GM18868 (cell line): ENCODE results near the gene LY6G6C.

Experiments
- ATAC-seq: cut with Tn5 transposase; IDR thresholded peaks from one replicate; pipeline ENCODE4 v1.9.1; 2021; ENCODE audit warnings: mild to moderate bottlenecking, moderate library complexity; ENCODE audit not compliant: unreplicated experiment

The LY6G6C gene, protein sequence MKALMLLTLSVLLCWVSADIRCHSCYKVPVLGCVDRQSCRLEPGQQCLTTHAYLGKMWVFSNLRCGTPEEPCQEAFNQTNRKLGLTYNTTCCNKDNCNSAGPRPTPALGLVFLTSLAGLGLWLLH

DNA sequence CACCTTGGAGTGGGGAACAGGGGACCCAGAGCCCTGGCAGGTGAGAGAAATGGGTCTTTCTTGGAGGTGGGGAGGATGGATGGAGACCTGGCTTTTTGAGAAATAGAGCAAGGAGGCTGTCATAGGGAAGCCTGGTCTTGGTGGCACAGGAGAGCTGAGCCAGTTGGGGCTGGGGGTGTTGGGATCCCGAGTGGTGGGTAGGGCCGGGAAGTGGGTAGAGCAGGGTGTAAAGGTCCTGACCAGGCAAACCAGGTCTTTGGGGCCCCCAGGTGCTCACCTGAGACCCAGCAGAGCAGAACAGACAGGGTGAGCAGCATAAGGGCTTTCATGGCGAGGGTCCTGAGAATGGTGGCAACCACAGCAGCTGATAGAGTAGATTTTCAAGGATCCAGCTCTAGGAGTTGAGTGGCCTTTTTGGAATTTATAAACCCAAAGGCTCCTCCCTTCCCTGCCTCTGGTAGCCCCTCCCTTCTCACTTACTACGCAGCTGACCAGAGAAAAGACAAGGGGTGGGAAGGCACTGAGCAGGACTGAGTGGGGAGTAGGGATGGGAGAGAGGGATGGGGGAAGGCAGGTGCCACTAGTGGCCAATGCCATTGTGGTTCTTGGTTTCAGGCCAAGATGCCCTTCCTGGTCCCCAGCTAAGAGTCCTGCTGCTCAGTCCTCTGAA lies at the start of gene LY6G6C:
Gene LY6G6C (minus strand): TSS at position 396 of the 670 bp plus-strand sequence. CDS start 67 bp downstream, at position 329.
- no peak for ATAC-seq

DNA sequence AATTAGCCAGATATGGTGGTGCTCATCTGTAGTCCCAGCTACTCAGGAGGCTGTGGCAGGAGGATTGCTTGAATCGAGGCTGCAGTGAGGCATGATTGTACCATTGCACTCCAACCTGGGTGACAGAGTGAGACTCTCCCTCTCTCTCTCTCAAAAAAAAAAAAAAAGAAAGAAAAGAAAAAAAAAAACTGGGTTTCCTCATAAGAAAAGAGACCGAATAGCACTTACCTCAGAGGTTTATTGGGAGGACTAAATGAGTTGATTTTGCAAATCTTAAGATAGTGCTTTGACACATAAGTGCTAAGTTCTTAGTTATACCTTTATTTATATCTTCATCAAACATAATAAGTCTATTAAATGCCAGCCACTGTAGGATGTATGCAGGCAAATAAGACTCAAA lies 49.3 kb upstream of the LY6G6C start:
- ATAC-seq: no peak

DNA sequence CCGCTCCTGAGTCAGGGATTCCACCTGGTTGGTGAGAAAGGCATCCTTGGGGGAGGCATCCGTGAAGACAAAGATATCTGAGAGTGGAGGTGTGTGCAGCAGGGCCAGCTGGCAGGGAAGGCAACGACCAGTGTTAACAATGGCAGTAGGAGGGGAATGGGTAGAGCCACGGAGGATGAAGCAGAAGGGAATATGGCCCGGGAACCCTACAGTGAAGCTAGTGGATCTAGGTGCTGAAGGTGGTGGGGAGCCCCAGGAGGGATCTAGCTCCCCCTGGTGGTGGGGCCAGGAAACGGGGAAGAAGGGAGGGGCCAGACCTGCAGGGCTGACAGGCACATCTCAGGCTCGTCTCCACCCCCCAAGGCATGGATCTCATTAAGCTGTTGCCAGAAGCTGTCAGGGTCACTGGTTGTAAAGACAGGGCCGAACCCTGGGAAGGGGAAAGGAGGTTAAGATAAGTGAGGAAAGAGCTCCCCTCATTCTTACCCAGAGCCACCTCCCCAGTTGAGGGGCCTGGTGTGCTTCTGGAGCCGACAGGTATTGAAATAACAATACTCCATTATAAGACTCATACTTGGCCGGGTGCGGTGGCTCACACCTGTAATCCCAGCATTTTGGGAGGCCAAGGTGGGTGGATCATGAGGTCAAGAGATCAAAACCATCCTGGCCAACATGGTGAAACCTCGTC lies 48.3 kb upstream of the LY6G6C start:
- no peak for ATAC-seq

DNA sequence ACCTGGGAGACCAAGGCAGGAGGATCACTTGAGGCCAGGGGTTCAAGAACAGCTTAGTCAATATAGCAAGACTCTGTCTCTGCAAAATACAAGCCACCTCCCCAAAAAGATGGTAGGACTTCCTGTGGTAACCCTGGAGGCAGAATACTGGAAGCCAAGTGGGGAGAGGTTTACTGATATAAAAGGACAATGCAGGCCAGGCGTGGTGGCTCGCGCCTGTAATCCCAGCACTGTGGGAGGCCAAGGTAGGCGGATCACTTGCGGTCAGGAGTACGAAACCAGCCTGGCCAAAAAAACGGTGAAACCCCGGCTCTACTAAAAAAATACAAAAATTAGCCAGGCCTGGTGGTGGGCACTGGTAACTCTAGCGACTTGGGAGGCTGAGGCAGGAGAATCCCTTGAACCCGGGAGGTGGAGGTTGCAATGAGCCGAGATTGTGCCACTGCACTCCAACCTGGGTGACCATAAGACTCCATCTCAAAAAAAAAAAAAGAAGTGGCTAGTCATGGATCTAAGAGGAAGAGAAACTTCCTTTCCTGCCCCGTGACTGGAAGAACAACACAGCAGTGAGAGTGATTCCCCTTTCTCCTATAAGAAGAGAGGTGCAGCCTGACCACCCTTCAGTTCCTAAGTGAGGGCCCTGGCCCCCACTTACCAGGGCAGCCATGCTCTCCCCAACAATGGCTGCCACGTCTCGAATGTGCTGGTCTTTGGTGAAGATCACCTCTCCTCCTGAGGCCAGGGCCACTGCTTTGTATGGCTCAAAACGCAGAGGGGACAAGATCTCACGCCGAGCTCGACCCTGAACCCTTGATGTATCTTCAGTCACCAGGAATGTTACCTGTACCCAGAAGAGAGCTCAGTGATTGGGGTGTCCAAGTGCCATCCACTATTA lies 47.1 kb upstream of the LY6G6C start:
- no peak for ATAC-seq

DNA sequence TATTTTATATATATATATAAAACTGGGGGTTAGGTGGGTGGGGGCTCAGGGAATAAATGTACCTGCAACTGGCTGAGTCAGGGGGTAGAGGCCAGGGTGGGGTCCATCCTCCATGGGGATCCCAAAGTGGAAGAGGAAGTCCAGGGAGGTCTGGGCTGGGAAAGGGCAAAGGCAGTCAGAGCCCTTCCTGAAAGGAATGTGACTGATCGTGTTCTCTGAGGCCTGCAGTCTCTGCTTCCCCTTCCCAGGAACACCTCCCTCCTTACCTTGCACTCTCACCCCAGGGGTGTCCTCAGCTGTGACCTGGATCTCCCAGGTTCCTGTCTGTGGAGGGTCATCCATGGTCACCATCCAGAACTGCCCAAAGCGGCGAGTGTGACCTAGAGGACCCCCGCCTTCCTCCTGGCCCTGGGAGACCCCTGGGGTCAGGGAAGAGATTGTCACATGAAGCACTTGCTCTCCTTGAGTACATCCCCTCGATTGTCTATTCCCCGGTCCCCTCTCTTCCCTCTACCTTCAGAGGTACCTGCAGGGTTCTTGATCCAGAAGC lies 45.6 kb upstream of the LY6G6C start:
- ATAC-seq: no peak

DNA sequence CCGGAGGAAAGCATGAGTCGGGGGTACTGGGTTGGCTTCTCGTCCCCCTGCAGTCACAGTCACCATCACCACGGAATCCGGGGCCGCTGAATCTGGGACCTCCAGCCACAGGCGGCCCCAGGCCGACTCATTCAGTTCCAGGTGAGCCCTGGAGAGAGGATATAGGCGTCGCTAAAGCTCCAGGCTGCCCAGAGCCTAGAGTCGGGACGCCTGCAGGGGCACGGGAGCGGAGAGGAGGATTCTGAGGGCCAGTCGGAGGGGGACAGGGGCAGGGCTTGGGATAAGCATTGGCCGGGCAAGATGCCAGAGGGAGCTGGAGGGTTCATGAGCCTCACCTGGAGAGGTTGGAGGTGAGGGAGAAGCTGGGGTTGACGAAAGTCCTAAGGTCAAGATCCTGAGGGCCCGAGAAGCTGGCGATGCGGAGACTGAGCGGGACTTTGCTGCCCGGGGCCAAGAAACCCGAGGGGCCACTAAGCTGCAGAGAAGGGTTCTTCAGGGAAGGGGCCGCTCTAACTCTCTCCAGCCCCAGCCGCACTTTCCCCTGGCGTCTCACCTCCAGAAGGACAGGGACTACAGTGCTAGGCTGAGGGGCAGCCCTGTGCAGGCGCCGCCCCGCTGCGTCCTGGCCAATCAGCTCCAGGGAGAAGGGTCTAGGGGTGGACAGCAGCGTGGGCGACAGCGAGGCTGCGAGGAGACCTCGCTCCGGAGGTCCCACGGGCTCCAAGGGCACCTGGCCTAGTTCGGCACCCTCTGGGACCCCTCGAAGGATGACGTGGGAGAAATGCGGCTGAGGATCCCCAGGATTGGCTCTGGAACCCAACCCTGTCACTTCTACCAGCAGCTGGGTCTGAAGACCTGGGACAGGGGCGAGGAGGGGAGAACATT lies 44.6 kb upstream of the LY6G6C start:
- no peak for ATAC-seq

DNA sequence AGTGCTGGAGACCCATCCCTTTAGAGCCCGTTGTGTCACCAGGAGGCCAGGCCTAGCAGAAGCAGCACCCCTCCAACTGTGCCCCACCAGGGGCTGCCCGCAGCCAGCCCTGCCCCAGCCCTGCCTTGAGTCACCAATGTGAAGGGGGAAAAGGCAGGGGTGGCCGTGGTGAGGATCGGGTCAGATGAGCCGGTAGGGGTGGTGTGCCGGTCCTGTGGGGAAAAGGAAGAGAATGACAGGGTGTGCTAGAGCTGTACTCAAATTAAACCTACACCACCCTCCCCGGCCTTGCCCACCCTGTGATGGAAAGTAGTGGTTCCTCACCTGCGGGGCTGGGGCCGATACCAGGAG lies 44.0 kb upstream of the LY6G6C start:
- no peak for ATAC-seq

DNA sequence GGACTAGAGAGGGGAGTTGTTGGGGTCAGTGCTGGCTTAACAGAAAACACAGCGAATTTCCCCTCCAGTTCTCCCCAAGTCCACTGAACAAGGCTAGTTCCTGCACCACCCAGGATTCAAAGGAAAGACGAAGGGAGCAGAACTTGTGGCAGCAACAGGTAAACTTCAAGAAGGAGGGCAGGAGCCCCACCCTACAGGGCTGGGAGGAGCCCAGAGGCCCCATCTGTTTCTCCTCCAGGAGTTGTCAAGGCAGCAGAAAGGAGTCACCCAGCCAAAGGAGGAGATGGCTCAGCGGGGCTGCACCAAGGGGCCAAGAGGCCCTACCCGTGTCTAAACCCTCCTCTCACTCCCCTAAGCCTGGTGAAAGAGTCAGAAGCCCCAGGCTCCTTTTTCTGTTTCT lies 42.7 kb upstream of the LY6G6C start:
- no peak for ATAC-seq

DNA sequence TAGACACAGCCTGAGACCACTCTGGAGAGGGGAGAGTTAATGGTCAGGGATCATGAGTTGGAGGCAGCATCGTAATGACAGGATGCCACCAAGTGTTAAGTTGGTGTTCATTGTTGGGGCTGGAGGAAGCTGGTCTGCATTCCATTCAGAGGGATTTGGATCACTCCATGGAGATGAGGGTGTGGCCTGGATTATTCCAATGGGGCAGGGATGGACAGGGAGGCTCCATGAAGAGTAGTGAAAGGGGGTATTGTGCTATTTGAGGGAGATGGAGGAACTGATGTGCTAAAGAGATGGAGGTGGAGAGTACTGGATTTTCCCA lies 42.0 kb upstream of the LY6G6C start:
- no peak for ATAC-seq

DNA sequence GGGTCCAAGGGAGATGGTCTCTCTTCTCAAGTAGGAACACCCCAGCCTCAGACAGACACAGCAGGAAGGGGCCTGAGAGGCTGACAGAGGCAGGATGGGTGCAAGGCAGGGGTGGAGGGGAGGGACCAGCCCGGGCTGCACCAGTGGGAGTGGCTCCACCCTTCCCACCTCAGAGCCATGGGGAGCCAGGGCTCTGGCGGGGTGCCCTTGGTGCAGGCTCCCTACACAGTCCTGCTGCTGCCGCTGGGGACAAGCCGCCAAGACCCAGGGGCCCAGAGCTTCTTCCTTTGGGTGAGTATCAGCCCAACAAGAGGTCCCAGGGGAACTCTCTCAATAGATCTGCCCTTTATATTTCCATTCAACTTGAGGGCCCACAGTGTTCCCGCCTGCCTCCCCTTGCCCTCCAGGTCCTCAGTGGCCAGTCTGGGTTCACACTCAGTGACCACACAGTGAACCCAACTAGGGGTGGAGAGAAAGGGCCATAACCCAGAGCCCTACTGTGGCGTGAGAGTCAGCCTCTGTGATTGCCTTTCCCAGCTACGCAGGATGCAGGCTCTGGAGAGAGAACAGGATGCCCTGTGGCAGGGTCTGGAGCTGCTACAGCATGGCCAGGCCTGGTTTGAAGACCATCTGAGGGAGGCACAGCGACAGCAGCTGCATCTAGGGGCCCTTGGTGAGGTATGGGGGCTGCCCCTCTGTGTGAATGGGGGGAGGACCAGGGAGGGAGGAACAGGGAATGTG lies 41.5 kb upstream of the LY6G6C start:
- ATAC-seq: no peak

DNA sequence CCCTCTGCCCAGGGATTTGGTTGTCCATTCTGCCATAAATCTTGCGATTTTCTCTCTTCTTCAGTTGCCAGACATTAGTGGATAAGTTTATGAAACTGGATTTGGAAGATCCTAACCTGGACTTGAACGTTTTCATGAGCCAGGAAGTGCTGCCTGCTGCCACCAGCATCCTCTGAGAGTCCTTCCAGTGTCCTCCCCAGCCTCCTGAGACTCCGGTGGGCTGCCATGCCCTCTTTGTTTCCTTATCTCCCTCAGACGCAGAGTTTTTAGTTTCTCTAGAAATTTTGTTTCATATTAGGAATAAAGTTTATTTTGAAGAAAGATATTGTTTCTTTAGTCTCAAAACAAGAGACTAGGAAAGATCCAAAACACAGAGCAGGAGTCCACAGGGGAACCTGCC lies 40.8 kb upstream of the LY6G6C start, which contains the start of gene SAPCD1:
Gene SAPCD1 (plus strand): TSS at position 301 of the 400 bp plus-strand sequence. CDS start 399 bp downstream, outside the sequence.
- ATAC-seq: no peak

DNA sequence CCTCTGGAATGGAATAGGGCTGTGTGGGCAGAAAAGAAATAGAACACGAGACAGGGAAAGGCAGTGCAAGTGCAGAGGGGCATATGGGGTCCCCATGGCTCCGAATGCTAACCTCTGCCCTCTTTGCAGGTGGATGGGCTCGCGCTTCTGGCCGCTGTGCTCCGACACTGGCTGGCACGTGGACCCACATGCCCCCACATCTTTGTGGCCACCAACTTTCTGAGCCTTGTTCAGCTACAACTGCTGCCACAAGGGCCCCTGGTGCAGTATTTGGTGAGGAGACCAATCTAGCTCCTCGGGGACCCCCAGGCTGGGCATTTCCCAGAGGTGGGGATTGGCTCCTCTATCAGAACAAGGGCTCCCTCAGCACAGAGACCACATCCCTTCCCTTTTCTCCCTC lies 39.8 kb upstream of the LY6G6C start:
- ATAC-seq: no peak

DNA sequence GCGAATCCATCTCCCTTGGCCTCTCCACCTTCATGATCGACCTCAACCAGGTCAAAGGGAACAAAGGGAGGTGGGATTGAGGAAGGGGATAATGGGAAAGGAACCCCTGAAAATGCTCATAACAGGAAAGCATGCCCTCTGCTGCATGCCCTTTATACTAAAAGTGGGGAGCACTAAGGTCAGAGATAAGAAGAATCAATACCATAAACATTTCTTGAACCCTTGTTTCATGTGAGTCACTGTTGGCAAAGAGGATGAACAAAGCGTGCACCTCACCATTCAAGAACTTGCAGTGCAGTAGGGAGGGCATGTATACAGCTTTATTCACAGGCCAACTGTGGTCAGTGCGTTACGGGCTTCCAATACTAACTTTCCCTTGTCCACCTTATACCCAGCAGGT lies 39.2 kb upstream of the LY6G6C start:
- no peak for ATAC-seq

DNA sequence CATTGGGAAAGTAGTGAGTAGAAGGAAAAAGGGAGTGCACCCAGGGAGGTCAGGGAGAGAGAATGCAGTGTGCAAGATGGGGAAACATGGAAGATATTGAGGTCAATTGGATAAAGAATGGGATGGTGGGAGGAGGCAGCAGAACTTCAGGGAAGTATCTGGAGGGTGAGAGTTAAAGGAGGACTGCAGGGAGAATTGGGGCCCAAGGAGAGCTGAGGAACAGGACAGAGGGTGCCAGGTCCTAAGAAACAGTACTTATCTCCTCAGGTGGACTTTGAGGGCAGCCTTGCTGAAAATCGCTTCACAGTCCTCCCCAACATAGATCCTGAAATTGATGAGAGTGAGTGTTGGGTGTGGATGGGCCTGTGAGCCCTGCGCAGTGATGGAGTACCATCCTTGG lies 36.7 kb upstream of the LY6G6C start:
- ATAC-seq: no peak

DNA sequence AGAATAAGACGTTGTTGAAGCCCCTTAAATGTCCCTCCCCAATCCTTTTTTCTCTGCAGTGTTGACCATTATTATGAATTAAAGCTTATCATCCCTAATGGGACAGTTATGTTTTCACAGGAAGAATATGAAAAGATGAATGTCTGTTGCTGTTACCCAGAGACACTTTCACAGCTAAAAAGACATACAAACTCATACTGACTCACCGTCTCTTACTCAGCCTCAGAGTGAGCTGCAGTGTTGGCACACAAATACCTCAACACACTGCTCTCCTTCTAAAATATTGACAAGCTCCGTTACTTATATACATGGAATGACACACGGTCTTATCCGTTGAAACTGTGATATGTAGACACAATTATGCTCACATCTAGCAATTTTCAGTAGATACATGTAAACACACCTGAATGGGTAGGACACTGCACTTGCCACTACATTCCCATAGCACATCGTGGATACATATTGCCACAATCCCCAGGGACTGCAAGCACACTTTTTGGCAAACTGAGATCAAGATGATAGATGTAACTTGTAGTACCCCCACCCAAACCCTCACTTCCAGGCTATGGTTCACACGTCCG lies 31.3 kb upstream of the LY6G6C start:
- no peak for ATAC-seq

DNA sequence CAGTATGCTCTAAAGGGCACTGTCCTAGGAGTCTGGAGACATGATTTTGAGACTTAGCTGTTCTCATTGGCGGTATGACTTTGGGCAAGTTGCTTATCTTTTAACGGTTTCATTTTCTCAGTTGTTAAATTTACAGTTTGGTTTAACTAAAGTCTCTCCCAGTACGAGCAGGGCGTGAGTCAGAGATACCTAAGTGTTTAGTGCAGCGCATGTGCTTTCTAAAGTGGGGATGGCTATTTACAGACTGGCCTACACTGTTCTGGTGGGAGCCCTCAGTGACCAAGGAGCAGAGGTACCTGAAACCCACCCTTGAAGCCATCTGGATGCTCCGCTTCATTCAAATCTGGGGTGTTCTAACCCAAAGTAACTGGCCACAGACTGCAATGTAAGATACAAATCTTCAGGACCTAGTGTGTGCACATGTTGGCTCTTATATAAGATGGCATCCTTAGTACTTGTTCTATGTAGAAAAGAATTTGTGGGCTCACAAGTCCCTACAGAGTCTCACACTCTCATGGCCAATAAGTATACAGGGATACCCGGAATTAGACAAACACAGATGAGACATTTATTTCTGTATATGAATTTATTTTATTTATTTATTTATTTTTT lies 29.0 kb upstream of the LY6G6C start:
- ATAC-seq: no peak

DNA sequence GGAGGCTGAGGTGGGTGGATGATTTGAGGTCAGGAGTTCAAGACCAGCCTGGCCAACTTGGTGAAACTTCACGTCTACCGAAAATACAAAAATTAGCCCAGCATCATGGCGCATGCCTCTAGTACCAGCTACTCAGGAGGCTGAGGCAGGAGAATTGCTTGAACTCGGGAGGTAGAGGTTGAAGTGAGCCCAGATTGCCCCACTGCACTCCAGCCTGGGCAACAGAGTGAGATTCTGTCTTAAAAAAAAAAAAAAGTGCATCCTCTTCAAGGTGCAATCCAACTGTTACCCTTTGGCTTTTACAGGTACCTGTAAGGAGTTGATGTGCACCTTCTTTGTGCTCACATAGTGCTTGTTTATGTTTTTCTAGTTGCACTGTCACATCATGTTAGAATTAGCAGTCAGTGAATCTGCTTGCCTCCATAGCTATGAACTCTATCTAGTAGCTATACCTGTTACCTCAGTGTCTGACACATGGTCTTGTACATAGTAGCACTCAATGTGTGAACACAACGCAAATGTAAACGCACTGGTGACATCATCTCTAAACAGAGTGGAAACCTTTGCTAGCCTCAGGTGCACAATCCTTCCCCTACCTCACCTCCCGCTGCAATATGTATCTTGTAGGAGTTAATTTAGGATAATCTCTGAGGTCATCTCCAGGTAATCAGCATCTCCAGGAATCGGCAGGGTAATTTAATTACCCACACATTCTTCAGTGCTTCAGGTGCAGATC lies 27.9 kb upstream of the LY6G6C start:
- no peak for ATAC-seq

DNA sequence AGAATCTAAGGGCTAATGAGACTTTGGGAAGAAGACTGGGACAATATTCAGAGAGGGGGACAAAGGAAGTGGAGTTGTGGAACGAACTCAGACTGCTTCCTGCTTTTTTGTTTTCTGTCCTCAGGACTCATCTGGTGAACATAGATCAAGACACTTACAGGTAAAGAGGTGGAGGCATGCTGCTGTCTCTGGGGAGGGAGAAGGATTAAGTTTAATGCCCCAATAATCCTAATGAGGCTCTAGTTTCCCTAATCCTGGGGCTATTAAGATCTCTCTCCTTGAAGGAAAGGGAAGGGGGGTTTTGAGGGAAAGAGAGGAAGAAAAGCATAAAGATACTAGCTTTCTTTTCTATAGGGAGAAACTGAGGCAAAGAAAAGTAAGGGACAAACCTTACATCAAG lies 22.9 kb upstream of the LY6G6C start:
- ATAC-seq: no peak
